Testis (tissue), 5 donors: ENCODE results near the gene KLHL25. TPM values are rescaled to one million over a fixed set of nuclear protein-coding genes. Genes with fewer than 3 reads are reported as not detected.

Experiments used
- DNase-seq: peaks from one replicate; pipeline ENCODE4 v3.0.0-alpha.2; 2019
- H3K27ac ChIP-seq, 2 donors: fragments of 200-600 bp; sonication (generic); one replicate each; pipeline ENCODE4 v1.5.1; 2019
- H3K27me3 ChIP-seq: fragments of 200-600 bp; sonication (generic); one replicate; pipeline ENCODE4 v1.5.1; 2019
- H3K36me3 ChIP-seq: fragments of 200-600 bp; sonication (generic); one replicate; pipeline ENCODE4 v1.5.1; 2017; ENCODE audit warnings: low read depth; ENCODE audit errors: missing control alignments
- H3K4me1 ChIP-seq: fragments of 200-600 bp; sonication (generic); one replicate; pipeline ENCODE4 v1.5.1; 2019
- H3K4me3 ChIP-seq, 2 donors: fragments of 200-600 bp; sonication (generic); one replicate each; pipeline ENCODE4 v1.5.1; 2017 to 2019
- H3K9me3 ChIP-seq: fragments of 200-600 bp; sonication (generic); one replicate; pipeline ENCODE4 v1.5.1; 2017
- CTCF ChIP-seq, 3 experiments: fragments of 450-650 bp in 2 of 3; fragments of 200-600 bp in 1 of 3; sonication (generic) in 1 of 3; IDR thresholded peaks; one replicate each; pipeline ENCODE4 v1.5.1; 2016 to 2019; ENCODE audit warnings: antibody characterized with exemption in 3 of 3, mild to moderate bottlenecking in 2 of 3, moderate library complexity in 1 of 3
- POLR2A ChIP-seq: fragments of 450-650 bp; IDR thresholded peaks from one replicate; pipeline ENCODE4 v1.6.1; 2017; ENCODE audit warnings: antibody characterized with exemption, mild to moderate bottlenecking, moderate library complexity
- WGBS, 2 donors: methylation state at CpG; one replicate each; pipeline ENCODE4 v1.1.5; 2018; 5-methylcytosine and 5-hydroxymethylcytosine counted together
- intact Hi-C: fragments of 100-400 bp; cut with DNase I; formaldehyde crosslinking; loops from one replicate; pipeline ENCODE4 v1.15.1; 2023; ENCODE audit warnings: low total_unique reads
- long read RNA-seq, 2 donors: transcript quantifications; one replicate each; lab custom pipeline, GENCODE V29; 2026
- polyA plus RNA-seq: library from polyadenylated mRNA; stranded (reverse); fragments of 350-450 nt; fragmentation: Illumina TruSeq; extraction: RNeasy Lipid Tissue Mini Kit (QIAGEN cat#74804); gene quantifications from one replicate; pipeline ENCODE4 v1.2.3, GENCODE V29; 2014; ENCODE audit warnings: low read depth, low replicate concordance; ENCODE audit not compliant: insufficient read depth
- total RNA-seq, 2 donors: library from RNA; depleted of rRNA; stranded (reverse); fragments of >200 nt; gene quantifications; one replicate each; pipeline ENCODE4 v1.2.3, GENCODE V29; 2016

Gene KLHL25, protein sequence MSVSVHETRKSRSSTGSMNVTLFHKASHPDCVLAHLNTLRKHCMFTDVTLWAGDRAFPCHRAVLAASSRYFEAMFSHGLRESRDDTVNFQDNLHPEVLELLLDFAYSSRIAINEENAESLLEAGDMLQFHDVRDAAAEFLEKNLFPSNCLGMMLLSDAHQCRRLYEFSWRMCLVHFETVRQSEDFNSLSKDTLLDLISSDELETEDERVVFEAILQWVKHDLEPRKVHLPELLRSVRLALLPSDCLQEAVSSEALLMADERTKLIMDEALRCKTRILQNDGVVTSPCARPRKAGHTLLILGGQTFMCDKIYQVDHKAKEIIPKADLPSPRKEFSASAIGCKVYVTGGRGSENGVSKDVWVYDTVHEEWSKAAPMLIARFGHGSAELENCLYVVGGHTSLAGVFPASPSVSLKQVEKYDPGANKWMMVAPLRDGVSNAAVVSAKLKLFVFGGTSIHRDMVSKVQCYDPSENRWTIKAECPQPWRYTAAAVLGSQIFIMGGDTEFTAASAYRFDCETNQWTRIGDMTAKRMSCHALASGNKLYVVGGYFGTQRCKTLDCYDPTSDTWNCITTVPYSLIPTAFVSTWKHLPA
- total RNA-seq = 10 to 100 TPM; 42.6 to 50.1 TPM
- polyA plus RNA-seq = 19.6 TPM
- long read RNA-seq, donor 1, full-length matches to known transcripts = 16 of 16 reads
- long read RNA-seq, donor 1, partial matches to known transcripts = 0 of 16 reads
- long read RNA-seq, donor 1, other reads (novel, unspliced or antisense) = 0 of 16 reads
- long read RNA-seq, donor 2, full-length matches to known transcripts = 2 of 2 reads
- long read RNA-seq, donor 2, partial matches to known transcripts = 0 of 2 reads
- long read RNA-seq, donor 2, other reads (novel, unspliced or antisense) = 0 of 2 reads

GRCh38 chr15:85794598-85795336, at the start of gene KLHL25:
KLHL25 (minus strand) TSS chr15:85794925; CDS start chr15:85769810, 25,115 bp downstream.
- Histone ChIP-seq H3K27ac (peak within 1 kb of the TSS; percentile 69 to 94), H3K27me3 (no peaks in the 10 kb centered on the region), H3K4me3 (peak within 1 kb of the TSS; percentile 74 to 92), H3K36me3 (no peaks in the 10 kb centered on the region), H3K9me3 (no peaks in the 10 kb centered on the region), H3K4me1 (peaks cover 10% of the 10 kb centered on the region)
- intact Hi-C loops = no loop called here
- peak; percentile 97 for DNase-seq
- TF ChIP-seq CTCF (IDR thresholded peaks at IDR 0.05) = no peak
- TF ChIP-seq POLR2A = peak; percentile 42
- WGBS, 2 donors = 1% methylated on average over 6 to 53 of the region's 71 CpGs

DNA sequence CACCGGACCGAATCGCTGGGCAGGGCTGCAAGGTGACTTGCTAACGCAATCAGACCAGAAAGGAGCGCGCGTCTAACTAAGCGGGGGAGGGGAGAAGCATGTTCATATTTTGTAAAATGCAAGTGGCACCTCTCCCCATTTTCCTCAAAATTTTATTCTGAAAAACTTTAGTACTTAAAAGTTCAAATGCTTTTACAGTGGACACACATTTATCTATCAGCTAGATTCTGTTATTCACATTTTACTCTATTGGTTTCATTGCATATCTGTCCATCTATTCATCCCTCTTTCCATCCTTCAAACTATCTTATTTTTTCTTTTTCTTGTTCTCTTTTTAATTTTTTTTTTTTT, 46.1 kb upstream of the KLHL25 start:
- Histone ChIP-seq H3K36me3 (no peaks in the 10 kb centered on the region), H3K4me1 (no peaks in the 10 kb centered on the region), H3K9me3 (no peaks in the 10 kb centered on the region), H3K4me3 (peak overlapping the region in 1 of 2 donors; percentile 26), H3K27me3 (no peaks in the 10 kb centered on the region), H3K27ac (no peak overlapping the region)
- no peak for TF ChIP-seq CTCF (IDR thresholded peaks at IDR 0.05)
- no peak for TF ChIP-seq POLR2A
- WGBS, 2 donors = 0% methylated on average over 8 of the region's 8 CpGs
- intact Hi-C loops = no loop called here
- DNase-seq = no peak

DNA sequence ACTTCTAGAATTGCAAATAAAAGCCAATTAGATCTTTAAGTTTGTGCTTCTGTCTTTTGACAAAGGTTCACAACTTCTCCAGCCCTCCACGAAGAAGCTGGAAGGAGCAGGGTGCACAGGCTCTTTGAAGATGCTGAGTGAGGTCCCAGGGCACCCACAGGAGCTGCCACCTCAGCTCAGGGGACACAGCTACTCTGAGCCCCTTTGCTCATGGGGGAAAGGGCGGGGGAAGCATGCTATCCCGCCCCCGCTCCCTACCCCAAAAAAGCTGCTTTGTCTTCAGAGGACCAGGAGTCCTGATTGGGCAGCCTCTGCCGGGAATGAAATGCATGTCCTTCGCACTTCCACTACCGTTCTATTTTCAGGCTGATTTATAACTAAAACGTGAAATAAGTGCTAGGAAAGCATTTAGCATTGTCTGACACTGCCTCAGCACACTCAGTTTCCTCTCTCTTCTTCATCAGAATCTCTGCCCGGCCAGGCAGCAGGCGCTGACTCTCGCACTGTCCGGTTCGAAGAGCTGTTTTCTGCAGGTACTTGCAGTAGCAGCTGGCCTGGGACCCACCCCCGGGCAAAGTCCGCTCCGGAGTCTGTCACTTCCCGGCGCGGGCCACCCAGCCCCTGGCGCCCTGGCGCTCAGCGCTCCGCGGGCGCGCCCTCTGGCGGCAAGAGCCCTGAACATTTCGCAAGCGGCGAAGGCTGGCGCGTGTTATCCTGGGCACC, 45.5 kb upstream of the KLHL25 start:
- WGBS, 2 donors = 5 to 12% methylated on average over 17 to 32 of the region's 32 CpGs
- TF ChIP-seq POLR2A (no peak), CTCF (IDR thresholded peaks at IDR 0.05) (peak; percentile 81 to 91 (median 88))
- Histone ChIP-seq H3K9me3 (no peaks in the 10 kb centered on the region), H3K36me3 (no peaks in the 10 kb centered on the region), H3K27ac (no peak overlapping the region), H3K27me3 (no peaks in the 10 kb centered on the region), H3K4me3 (peak overlapping the region; percentile 26 to 31), H3K4me1 (no peaks in the 10 kb centered on the region)
- DNase-seq = peak; percentile 86
- intact Hi-C loops = no loop called here

- Histone ChIP-seq H3K9me3 (no peaks in the 10 kb centered on the region), H3K36me3 (no peaks in the 10 kb centered on the region), H3K27me3 (no peaks in the 10 kb centered on the region), H3K4me3 (no peak overlapping the region), H3K4me1 (no peaks in the 10 kb centered on the region), H3K27ac (no peak overlapping the region)
- TF ChIP-seq POLR2A = no peak
- intact Hi-C loops = loop anchor here (10.0 kb wide), 1 partner anchor 105 kb away; no protein-coding TSS in a partner anchor
- no peak for DNase-seq
- WGBS, 2 donors = 63 to 76% methylated on average over 2 of the region's 2 CpGs
Observed at GRCh38 chr15:85839643-85840042, 44.9 kb upstream of the KLHL25 start.
